ENCODE measurements around the gene RAB5IF.

The RAB5IF gene

DNA sequence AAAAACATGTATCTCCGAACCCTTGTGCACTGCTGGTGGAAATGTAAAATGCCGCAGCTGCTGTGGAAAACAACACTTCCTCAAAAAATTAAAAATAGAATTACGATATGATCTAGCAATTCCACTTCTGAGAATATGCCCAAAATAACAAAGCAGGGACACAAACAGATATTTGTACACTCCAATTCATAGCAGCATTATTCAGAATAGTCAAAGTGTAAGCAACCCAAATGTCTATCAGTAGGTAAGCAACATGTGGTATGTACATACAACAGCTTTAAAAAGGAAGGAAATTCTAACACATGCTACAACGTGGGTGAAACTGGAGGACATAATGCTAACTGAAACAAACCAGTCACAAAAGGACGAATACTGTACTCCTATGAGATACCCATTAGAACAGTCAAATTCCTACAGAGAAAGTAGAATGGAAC is 5.7 kb upstream of the RAB5IF start:
- TF ChIP-seq CTCF (IDR thresholded peaks at IDR 0.05) = no peak

- no peak for TF ChIP-seq CTCF (IDR thresholded peaks at IDR 0.05)
These were observed 4.0 kb upstream of the RAB5IF start for GRCh38 chr20:36601540-36601939.

DNA sequence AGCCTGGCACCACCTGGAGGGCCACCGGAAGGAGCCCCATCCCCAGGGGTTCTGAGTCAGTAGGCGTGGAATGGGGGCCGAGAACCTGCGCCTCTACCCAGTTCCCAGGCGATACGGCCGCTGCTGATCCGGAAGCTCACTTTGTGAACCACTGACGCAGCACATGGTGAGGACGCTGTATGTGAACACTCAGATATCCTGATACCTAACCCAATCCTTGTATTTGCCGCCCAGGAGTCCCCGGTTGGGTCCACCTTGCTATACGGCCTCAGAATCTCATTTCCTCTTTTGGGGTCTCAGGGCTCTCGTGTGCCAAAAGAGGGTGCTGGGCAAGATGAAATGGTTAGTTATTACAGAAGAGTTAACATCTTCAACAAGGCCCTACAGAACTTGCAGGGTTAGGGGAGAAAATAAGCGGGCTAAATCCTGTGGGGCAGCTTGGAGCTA is 604 bp upstream of the RAB5IF start:
- no peak for TF ChIP-seq CTCF (IDR thresholded peaks at IDR 0.05)

DNA sequence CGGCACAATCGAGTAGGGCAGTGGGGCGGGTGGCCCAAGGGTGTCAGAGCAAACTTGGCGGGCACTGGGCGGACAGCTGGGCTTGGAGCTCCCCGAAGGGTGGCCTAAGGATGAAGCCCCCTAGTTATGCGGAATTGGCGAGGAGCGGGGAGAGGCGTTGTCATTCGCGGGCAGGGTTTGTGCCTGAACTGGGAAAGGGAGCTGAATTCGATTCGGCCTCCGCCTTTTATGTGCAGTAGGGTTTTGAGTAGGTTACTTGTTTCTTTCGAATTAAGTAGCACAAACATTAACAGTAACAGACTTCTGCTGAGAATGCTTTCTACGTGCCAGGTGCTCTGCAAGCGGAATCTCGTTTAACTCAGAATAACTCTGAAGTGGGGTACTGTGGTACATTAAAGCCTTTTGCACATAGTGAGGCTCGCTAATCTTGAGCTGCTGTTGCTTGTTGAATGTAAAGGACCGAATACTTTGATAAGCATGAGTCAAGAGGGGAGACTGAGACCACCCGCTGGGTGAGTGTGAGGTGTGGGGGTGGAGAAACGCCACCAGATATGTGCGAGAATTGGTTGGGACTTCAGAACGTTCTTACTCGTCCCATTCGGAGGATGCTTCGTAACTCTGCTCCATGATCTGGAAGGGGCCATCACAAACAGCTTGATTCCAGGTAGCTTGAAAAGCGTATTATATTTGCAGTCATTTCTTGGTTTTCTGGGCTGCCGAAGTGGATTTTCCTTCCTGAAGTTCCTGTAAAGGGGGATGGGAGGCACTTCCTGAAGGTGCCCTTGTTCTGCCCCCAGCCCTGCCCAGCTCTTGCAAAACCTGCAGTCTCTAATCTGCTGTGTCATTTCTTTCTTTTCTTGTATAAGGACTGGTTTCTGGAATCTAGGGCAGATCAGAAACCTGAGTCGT is 833 bp downstream of the RAB5IF start:
- TF ChIP-seq CTCF (IDR thresholded peaks at IDR 0.05) = no peak

DNA sequence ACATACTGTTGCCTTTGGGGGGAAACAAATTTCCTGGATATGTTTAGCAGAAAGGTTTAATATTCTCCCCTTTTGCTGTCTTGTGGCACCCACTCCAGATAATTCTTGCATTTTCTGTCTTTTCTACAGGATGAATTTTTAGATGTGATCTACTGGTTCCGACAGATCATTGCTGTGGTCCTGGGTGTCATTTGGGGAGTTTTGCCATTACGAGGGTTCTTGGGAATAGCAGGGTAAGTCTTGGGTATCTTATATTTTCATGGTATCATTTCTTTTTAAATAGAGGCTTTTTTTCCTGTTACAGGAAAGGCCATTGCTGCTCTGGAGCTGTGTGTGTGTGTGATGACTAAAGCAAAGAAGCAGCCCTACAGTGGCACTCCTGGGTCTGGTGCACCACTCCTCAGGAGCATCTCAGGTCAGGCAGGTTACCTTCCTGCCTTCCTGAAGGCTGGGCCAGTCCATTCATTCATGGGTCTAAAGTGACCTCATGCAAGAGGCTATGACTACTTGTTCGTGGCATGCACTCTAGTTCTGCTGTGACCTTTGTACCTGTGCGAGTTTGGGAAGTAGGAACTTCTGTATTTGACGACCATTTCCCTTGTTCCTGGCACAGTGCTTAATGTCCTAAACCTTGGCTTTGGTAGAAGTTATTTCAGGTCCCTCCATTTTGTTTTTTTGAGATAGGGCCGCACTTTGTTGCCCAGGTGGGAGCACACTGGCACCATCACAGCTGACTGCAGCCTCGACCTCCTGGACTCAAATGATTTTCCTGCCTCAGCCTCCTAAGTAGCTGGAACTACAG is 2.2 kb downstream of the RAB5IF start:
- TF ChIP-seq CTCF (IDR thresholded peaks at IDR 0.05) = no peak

DNA sequence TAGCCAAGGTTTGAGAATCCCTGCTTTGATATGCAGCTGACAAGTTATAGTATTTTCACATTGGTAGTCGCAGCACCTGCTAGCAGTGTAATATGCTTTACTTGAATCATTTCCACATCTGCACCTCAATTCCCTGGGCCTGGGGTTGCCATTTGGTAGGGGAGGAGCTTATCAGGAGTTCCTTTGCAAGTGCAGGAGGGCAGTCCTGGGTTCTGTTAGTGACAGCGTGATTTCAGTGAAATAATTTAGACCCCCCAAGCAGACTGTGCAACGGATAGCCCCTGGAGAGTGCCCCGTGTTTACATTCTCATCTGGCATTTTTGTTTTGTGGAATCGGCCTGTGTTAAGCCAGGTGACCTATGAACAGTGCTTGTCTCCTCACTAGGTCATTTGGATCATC is 6.0 kb downstream of the RAB5IF start:
- TF ChIP-seq CTCF (IDR thresholded peaks at IDR 0.05) = no peak

DNA sequence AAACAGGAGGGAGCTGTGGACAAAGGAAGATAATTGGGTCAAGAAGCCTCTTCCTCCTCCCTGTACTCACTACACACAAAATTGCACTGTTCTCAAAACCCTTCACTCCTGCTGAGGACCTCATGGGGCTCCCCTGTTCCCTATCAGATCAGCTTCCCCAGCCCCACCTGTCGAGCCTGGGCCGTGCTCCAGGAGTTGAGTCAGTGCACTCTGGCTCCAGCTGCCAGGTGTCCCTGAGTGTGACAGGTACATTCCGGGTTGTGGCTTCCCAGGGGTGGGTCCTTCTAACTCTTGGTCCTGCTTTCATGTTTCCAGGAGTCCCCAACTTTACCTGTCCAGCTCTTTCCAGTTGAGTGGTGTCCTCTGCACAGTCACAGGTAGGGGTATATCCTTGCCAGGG is 8.4 kb downstream of the RAB5IF start:
- TF ChIP-seq CTCF (IDR thresholded peaks at IDR 0.05) = no peak

All from LNCAP (cell line).